K562 (cell line): ENCODE data around the gene CCN6. TPM values are rescaled to one million over a fixed set of nuclear protein-coding genes. Genes with fewer than 3 reads are reported as not detected.

Source experiments
- ATAC-seq: fragments of 200-7000 bp; cut with Tn5 transposase; 3 replicates; pipeline ENCODE4 v1.9.1; 2020; ENCODE audit warnings: moderate library complexity
- BruUV-seq: library from RNA; stranded (reverse); fragments of 400-500 nt; replicated peaks from 2 replicates; lab custom pipeline; 2021; lab: Mats Ljungman, UMichigan
- CTCF ChIA-PET: fragments of 300-600 bp; formaldehyde crosslinking; extraction: SDS; loops from one replicate; lab custom pipeline; 2021; ENCODE audit warnings: low intra/inter-chr PET ratio; lab: Yijun Ruan, JAX
- POLR2A ChIA-PET: fragments of 300-600, 350-650 bp; sonication (Branson Sonifier 250); formaldehyde crosslinking; extraction: SDS; loops from one replicate; lab custom pipeline; 2021; ENCODE audit warnings: antibody characterized with exemption, inconsistent platforms; lab: Yijun Ruan, JAX
- DNase-seq, 4 experiments: peaks; one replicate each; pipeline versions ENCODE4 v3.0.0 to v3.0.0-alpha.2; 2011 to 2018; ENCODE audit warnings: low spot score in 3 of 4, mixed read lengths in 3 of 4; ENCODE audit errors: extremely low read depth in 1 of 4
- FAIRE-seq: peaks from 2 replicates; lab custom pipeline; 2011; peaks lifted over from hg19 to GRCh38; lab: Jason Lieb, UNC
- H2AFZ ChIP-seq: 2 replicates; pipeline ENCODE4 v1.6.0; 2011; ENCODE audit warnings: low read depth, low read length, control low read depth, inconsistent platforms
- H3K27ac ChIP-seq: fragments of 200-600 bp; 3 replicates; pipeline ENCODE4 v1.8.0; 2011; ENCODE audit warnings: low read depth, mild to moderate bottlenecking, control low read depth, inconsistent platforms, low read length, moderate library complexity, mixed read lengths; ENCODE audit errors: extremely low read depth
- H3K27me3 ChIP-seq, 2 experiments: fragments of 300-600 bp in 1 of 2; 2 replicates in 1 of 2; 3 replicates in 1 of 2; pipeline versions ENCODE4 v1.6.0 to v1.8.0; 2011; ENCODE audit warnings: inconsistent platforms in 2 of 2, low read length in 2 of 2, mild to moderate bottlenecking in 1 of 2, mixed read lengths in 1 of 2, moderate library complexity in 1 of 2; ENCODE audit not compliant: control insufficient read depth in 2 of 2, insufficient read depth in 2 of 2
- H3K36me3 ChIP-seq: fragments of 300-600 bp; 3 replicates; pipeline ENCODE4 v1.8.0; 2011; ENCODE audit warnings: mild to moderate bottlenecking, low read length, inconsistent platforms; ENCODE audit not compliant: control insufficient read depth, insufficient read depth
- H3K4me1 ChIP-seq, 2 experiments: fragments of 200-600 bp in 1 of 2; replicated peaks in 1 of 2; 2 replicates in 1 of 2; 3 replicates in 1 of 2; pipeline versions ENCODE4 v1.5.1 to v1.8.0; 2011; ENCODE audit warnings: inconsistent platforms in 2 of 2, low read length in 2 of 2, mild to moderate bottlenecking in 1 of 2, mixed read lengths in 1 of 2, moderate library complexity in 1 of 2; ENCODE audit not compliant: control insufficient read depth in 2 of 2, insufficient read depth in 2 of 2
- H3K4me2 ChIP-seq: 2 replicates; pipeline ENCODE4 v1.6.1; 2011; ENCODE audit warnings: low read length, control low read depth, inconsistent platforms, mixed read lengths; ENCODE audit not compliant: insufficient read depth
- H3K4me3 ChIP-seq: fragments of 200-600 bp; sonication (generic), shearing (Covaris generic); 2 replicates; pipeline ENCODE4 v1.5.1; 2016; ENCODE audit warnings: control low read depth, inconsistent platforms
- H3K79me2 ChIP-seq: fragments of 200-600 bp; 3 replicates; pipeline ENCODE4 v1.8.0; 2011; ENCODE audit warnings: low read length, inconsistent platforms; ENCODE audit not compliant: control insufficient read depth, insufficient read depth
- H3K9ac ChIP-seq, 2 experiments: 2 replicates each; pipeline versions ENCODE4 v1.6.0 to v1.6.1; 2011; ENCODE audit warnings: low read depth in 2 of 2, low read length in 2 of 2, control low read depth in 1 of 2, inconsistent platforms in 1 of 2, mild to moderate bottlenecking in 1 of 2, mixed read lengths in 1 of 2; ENCODE audit not compliant: insufficient read depth in 1 of 2
- H3K9me1 ChIP-seq: one replicate; pipeline ENCODE4 v1.6.0; 2011; ENCODE audit warnings: inconsistent platforms, mild to moderate bottlenecking, low read length, moderate library complexity; ENCODE audit not compliant: control insufficient read depth, insufficient read depth
- H3K9me3 ChIP-seq: replicated peaks from 2 replicates; pipeline ENCODE4 v1.5.1; 2011; ENCODE audit warnings: low read depth, low read length, inconsistent platforms; ENCODE audit not compliant: control insufficient read depth, insufficient read depth
- H4K20me1 ChIP-seq: replicated peaks from 2 replicates; pipeline ENCODE4 v1.6.1; 2011; ENCODE audit warnings: low read length, inconsistent platforms, mixed read lengths; ENCODE audit not compliant: control insufficient read depth, insufficient read depth
- CBX2 ChIP-seq: fragments of 200-600 bp; sonication (generic); IDR thresholded peaks from one replicate; pipeline ENCODE4 v1.6.1; 2012; ENCODE audit warnings: mild to moderate bottlenecking, low read length, inconsistent platforms; ENCODE audit not compliant: insufficient read depth, poor library complexity, severe bottlenecking
- CBX8 ChIP-seq: fragments of 200-600 bp; sonication (generic); IDR thresholded peaks from 2 replicates; pipeline ENCODE4 v1.6.1; 2012; ENCODE audit warnings: borderline replicate concordance, mixed run types, low read depth, mild to moderate bottlenecking, moderate library complexity, mixed read lengths, low read length, control low read depth, inconsistent platforms; ENCODE audit not compliant: poor library complexity, severe bottlenecking; ENCODE audit errors: extremely low read depth
- DMBX1 ChIP-seq: fragments of 250-450 bp; sonication (Bioruptor Pico); IDR thresholded peaks from 2 replicates; pipeline ENCODE4 v1.8.0; 2022; ENCODE audit warnings: inconsistent platforms, mild to moderate bottlenecking, moderate library complexity, borderline replicate concordance
- GTF2E2 ChIP-seq: fragments of 200-800 bp; sonication (Bioruptor generic); IDR thresholded peaks from 2 replicates; pipeline ENCODE4 v1.6.1; 2016; ENCODE audit warnings: missing genetic modification characterization, missing compliant biosample characterization
- HNRNPUL1 ChIP-seq: fragments of 200-400 bp; formaldehyde crosslinking; IDR thresholded peaks from 2 replicates; pipeline ENCODE4 v1.6.1; 2017; ENCODE audit warnings: low read length
- KAT8 ChIP-seq: fragments of 450-650 bp; IDR thresholded peaks from 2 replicates; pipeline ENCODE4 v1.6.1; 2016; ENCODE audit warnings: low read depth, mild to moderate bottlenecking
- NFE2 ChIP-seq: IDR thresholded peaks from 2 replicates; pipeline ENCODE4 v1.6.1; 2014; ENCODE audit warnings: antibody characterized with exemption, low read depth
- PHF21A ChIP-seq: fragments of 450-650 bp; IDR thresholded peaks from 2 replicates; pipeline ENCODE4 v1.6.1; 2017; ENCODE audit warnings: low read depth, borderline replicate concordance
- POU5F1 ChIP-seq: fragments of 150-350 bp; IDR thresholded peaks from 2 replicates; pipeline ENCODE4 v1.6.1; 2014; ENCODE audit warnings: borderline replicate concordance, low read length, low read depth, mild to moderate bottlenecking; ENCODE audit not compliant: partially characterized antibody
- SMARCA4 ChIP-seq: fragments of 450-650 bp; IDR thresholded peaks from 2 replicates; pipeline ENCODE4 v1.6.1; 2016
- SRF ChIP-seq, 2 experiments: fragments of 250-450, 450-650 bp in 1 of 2; sonication (Bioruptor Pico) in 1 of 2; sonication (generic) in 1 of 2; formaldehyde crosslinking; IDR thresholded peaks; 2 replicates each; pipeline versions ENCODE4 v1.5.0 to v1.5.1; 2020 to 2022; ENCODE audit warnings: mild to moderate bottlenecking in 1 of 2, missing genetic modification reagents in 1 of 2
- ZBED1 ChIP-seq: IDR thresholded peaks from 2 replicates; pipeline ENCODE4 v1.6.1; 2014
- WGBS: fragments of 100-300 bp; shearing (Covaris generic); methylation state at CpG from one replicate; pipeline ENCODE4 v1.1.6; 2016; ENCODE audit warnings: low coverage, mixed read lengths; ENCODE audit not compliant: insufficient coverage; ENCODE audit errors: missing lambda C conversion rate; 5-methylcytosine and 5-hydroxymethylcytosine counted together
- in situ Hi-C: fragments of 300-500 bp; cut with MboI; formaldehyde crosslinking; loops from 4 replicates; pipeline ENCODE4 v1.15.0; 2018; ENCODE audit warnings: inconsistent platforms, mixed read lengths
- intact Hi-C: fragments of 100-400 bp; cut with micrococcal nuclease; formaldehyde crosslinking; loops from 2 replicates; pipeline ENCODE4 v1.14.2; 2022
- polyA plus RNA-seq, 8 experiments: library from polyadenylated mRNA; depleted of rRNA in 4 of 8; stranded (reverse) in 5 of 8; unstranded in 3 of 8; fragments of >200 nt; fragmentation: Nextera tagmentation in 2 of 8; fragmentation: Illumina TruSeq in 1 of 8; extraction: Ambion mirVana in 2 of 8; extraction: Trizol in 1 of 8; gene quantifications; 2 replicates each; pipeline versions ENCODE4 v1.2.1 to v1.2.3, GENCODE V29; 2011 to 2014; ENCODE audit warnings: inconsistent platforms in 1 of 8, missing spikeins in 1 of 8
- total RNA-seq, 7 experiments: library from RNA; depleted of rRNA in 6 of 7; stranded (reverse); fragments of >200 nt in 6 of 7; fragmentation: Illumina TruSeq in 2 of 7; extraction: Trizol in 2 of 7; gene quantifications; 2 replicates each; pipeline versions ENCODE4 v1.2.1 to v1.2.3, GENCODE V29; 2011 to 2021; ENCODE audit warnings: low replicate concordance in 1 of 7
- TF ChIP-seq, protein P1 (sequence below): fragments of 200-800 bp; sonication (Bioruptor generic); IDR thresholded peaks from 2 replicates; pipeline ENCODE4 v1.6.1; 2017; ENCODE audit warnings: missing genetic modification characterization, missing compliant biosample characterization
- TF ChIP-seq, protein P2 (sequence below): sonication (generic); formaldehyde crosslinking; IDR thresholded peaks from 2 replicates; pipeline ENCODE4 v1.4.0; 2020; ENCODE audit warnings: mild to moderate bottlenecking, missing genetic modification reagents

Gene CCN6
- total and polyA plus RNA-seq, 9 of the 15 experiments (the other 6 are each of a cell fraction or from before 2014, with no cell fraction given) = 0.04 to 0.62 (median 0.21) TPM; not detected in 2

DNA sequence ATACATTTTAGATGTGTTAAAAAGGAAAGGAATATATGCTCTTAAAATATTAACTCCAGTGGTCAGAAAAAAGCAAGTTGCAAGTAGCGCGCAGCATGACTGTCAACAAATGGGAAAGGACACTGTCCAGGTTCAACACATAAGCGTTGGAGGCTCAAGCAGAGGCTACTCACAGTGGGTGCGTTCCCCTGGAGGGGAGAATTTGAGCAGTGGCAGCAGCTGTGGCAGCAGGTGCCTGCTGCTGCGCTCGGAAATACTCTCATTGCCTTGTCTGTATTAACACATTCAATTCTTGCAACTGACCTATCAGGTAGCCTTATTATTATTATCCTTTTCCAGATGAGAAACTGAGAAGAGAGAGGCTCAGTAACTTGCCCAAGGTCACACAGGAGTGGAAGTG lies 21.9 kb upstream of the CCN6 start:
- DNase-seq (no peak), FAIRE-seq (no peak), ATAC-seq (no peak)
- intact Hi-C loops = no loop called here
- H3K79me2 ChIP-seq = no peaks in the 10 kb centered on the region
- H3K9ac ChIP-seq = no peak overlapping the region
- CTCF ChIA-PET = no interaction called here
- no peaks in the 10 kb centered on the region for H3K4me1 ChIP-seq
- peaks cover 16 to 30% of the 10 kb centered on the region in 2 experiments for H3K27me3 ChIP-seq
- TF ChIP-seq CBX2 (peak; percentile 18), DMBX1 (no peak), CBX8 (peak; percentile 22)
- WGBS = 33% methylated on average over 6 of the region's 6 CpGs
- no peak overlapping the region for H3K27ac ChIP-seq
- POLR2A ChIA-PET = no interaction called here
- in situ Hi-C loops = no loop called here
- H3K9me1 ChIP-seq = no peaks in the 10 kb centered on the region
- no peaks in the 10 kb centered on the region; the same call in 1 of the 2 replicates for H4K20me1 ChIP-seq
- no peaks in the 10 kb centered on the region for H3K9me3 ChIP-seq
- H2AFZ ChIP-seq = no peak overlapping the region
- no peaks in the 10 kb centered on the region for H3K36me3 ChIP-seq
- no peak overlapping the region for H3K4me2 ChIP-seq
- H3K4me3 ChIP-seq = no peak overlapping the region
- no TSS peak for BruUV-seq

DNA sequence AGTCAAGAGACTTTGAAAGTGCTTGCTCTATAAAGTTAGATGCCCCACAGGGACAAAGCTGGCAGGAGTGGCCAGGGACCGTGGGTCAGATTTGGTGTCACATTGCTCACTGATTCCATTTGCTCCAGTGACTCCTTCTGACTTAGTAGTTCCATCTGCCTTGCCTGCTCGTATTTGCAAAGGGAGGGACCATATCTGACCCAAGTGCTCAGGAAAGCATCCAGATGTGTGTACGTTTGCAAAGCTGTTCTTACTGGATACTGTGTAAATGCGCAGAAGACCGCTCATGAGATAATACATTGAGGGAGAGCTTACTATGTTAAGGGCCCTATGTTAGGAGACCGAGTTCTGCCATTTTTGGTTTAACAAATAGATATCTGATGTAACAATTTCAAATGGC lies 21.2 kb upstream of the CCN6 start:
- ATAC-seq = no peak
- in situ Hi-C loops = no loop called here
- Histone ChIP-seq H3K27ac (no peak overlapping the region), H3K9ac (no peak overlapping the region), H4K20me1 (no peaks in the 10 kb centered on the region; the same call in 1 of the 2 replicates), H3K9me3 (no peaks in the 10 kb centered on the region), H3K27me3 (peaks cover 19 to 33% of the 10 kb centered on the region in 2 experiments), H3K4me3 (no peak overlapping the region), H3K79me2 (no peaks in the 10 kb centered on the region), H2AFZ (no peak overlapping the region), H3K36me3 (no peaks in the 10 kb centered on the region), H3K9me1 (no peaks in the 10 kb centered on the region), H3K4me1 (no peaks in the 10 kb centered on the region), H3K4me2 (no peak overlapping the region)
- WGBS = 0% methylated on average over 6 of the region's 6 CpGs
- intact Hi-C loops = no loop called here
- ChIA-PET CTCF (no interaction called here), POLR2A (no interaction called here)
- no TSS peak for BruUV-seq
- FAIRE-seq = no peak
- DNase-seq = no peak
- TF ChIP-seq SRF (CRISPR knock-in tag; IDR thresholded peaks at IDR 0.05) (no peak), POU5F1 (no peak), NFE2 (no peak), SMARCA4 (no peak), PHF21A (no peak), KAT8 (no peak), HNRNPUL1 (no peak), ZBED1 (no peak), GTF2E2 (tag) (no peak)
- TF ChIP-seq, protein P1, sequence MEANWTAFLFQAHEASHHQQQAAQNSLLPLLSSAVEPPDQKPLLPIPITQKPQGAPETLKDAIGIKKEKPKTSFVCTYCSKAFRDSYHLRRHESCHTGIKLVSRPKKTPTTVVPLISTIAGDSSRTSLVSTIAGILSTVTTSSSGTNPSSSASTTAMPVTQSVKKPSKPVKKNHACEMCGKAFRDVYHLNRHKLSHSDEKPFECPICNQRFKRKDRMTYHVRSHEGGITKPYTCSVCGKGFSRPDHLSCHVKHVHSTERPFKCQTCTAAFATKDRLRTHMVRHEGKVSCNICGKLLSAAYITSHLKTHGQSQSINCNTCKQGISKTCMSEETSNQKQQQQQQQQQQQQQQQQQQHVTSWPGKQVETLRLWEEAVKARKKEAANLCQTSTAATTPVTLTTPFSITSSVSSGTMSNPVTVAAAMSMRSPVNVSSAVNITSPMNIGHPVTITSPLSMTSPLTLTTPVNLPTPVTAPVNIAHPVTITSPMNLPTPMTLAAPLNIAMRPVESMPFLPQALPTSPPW = no peak
- TF ChIP-seq, protein P2, sequence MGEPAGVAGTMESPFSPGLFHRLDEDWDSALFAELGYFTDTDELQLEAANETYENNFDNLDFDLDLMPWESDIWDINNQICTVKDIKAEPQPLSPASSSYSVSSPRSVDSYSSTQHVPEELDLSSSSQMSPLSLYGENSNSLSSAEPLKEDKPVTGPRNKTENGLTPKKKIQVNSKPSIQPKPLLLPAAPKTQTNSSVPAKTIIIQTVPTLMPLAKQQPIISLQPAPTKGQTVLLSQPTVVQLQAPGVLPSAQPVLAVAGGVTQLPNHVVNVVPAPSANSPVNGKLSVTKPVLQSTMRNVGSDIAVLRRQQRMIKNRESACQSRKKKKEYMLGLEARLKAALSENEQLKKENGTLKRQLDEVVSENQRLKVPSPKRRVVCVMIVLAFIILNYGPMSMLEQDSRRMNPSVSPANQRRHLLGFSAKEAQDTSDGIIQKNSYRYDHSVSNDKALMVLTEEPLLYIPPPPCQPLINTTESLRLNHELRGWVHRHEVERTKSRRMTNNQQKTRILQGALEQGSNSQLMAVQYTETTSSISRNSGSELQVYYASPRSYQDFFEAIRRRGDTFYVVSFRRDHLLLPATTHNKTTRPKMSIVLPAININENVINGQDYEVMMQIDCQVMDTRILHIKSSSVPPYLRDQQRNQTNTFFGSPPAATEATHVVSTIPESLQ (CRISPR knock-in tag) = no peak
